Calu3 (cell line): ENCODE data around the gene TBC1D13. TPM values are rescaled to one million over a fixed set of nuclear protein-coding genes. Genes with fewer than 3 reads are reported as not detected.

ENCODE experiments used
- BruUV-seq: library from RNA; stranded (reverse); fragments of 400-500 nt; replicated peaks from 2 replicates; lab custom pipeline; 2021; lab: Mats Ljungman, UMichigan
- CTCF ChIA-PET: fragments of 300-600 bp; sonication (Branson Sonifier 250); formaldehyde crosslinking; loops from one replicate; lab custom pipeline; 2022; ENCODE audit warnings: antibody characterized with exemption; lab: Charles Lee
- DNase-seq: peaks from one replicate; pipeline ENCODE4 v3.0.0; 2022
- H3K27ac Mint-ChIP-seq: one replicate; pipeline ENCODE4 v1.8.0; 2022; ENCODE audit warnings: mixed read lengths; ENCODE audit not compliant: unreplicated experiment
- H3K27me3 Mint-ChIP-seq: one replicate; pipeline ENCODE4 v1.8.0; 2022; ENCODE audit warnings: mixed read lengths; ENCODE audit not compliant: unreplicated experiment
- H3K36me3 Mint-ChIP-seq: one replicate; pipeline ENCODE4 v1.8.0; 2022; ENCODE audit warnings: mild to moderate bottlenecking, moderate library complexity, mixed read lengths; ENCODE audit not compliant: insufficient read depth, unreplicated experiment
- H3K4me1 Mint-ChIP-seq: one replicate; pipeline ENCODE4 v1.8.0; 2022; ENCODE audit warnings: mild to moderate bottlenecking, low read depth, mixed read lengths; ENCODE audit not compliant: unreplicated experiment
- H3K4me3 Mint-ChIP-seq: one replicate; pipeline ENCODE4 v1.8.0; 2022; ENCODE audit warnings: mild to moderate bottlenecking, low read depth, moderate library complexity, mixed read lengths; ENCODE audit not compliant: unreplicated experiment
- H3K9me3 Mint-ChIP-seq: one replicate; pipeline ENCODE4 v1.8.0; 2022; ENCODE audit warnings: low read depth, mixed read lengths; ENCODE audit not compliant: unreplicated experiment
- CTCF ChIP-seq: fragments of 200-600 bp; IDR thresholded peaks from one replicate; pipeline ENCODE4 v1.8.0; 2022; ENCODE audit warnings: antibody characterized with exemption; ENCODE audit not compliant: unreplicated experiment
- intact Hi-C: fragments of 100-400 bp; cut with micrococcal nuclease; formaldehyde crosslinking; loops from one replicate; pipeline ENCODE4 v1.10.0; 2022; ENCODE audit not compliant: unreplicated experiment
- total RNA-seq: library from RNA; stranded (reverse); gene quantifications from 2 replicates; pipeline ENCODE4 v1.2.3, GENCODE V29; 2022

TBC1D13 gene
- total RNA-seq, 1 experiment from 2014 or later, result 16.6 TPM

GRCh38 chr9:128750926-128751595 is 36.0 kb upstream of the TBC1D13 start:
- TF ChIP-seq CTCF, result no peak
- intact Hi-C loops, result no loop called here
- H3K4me3 Mint-ChIP-seq, result no peak overlapping the region
- no peak for DNase-seq
- H3K36me3 Mint-ChIP-seq, result peaks cover 10% of the 10 kb centered on the region
- no peaks in the 10 kb centered on the region for H3K9me3 Mint-ChIP-seq
- no peaks in the 10 kb centered on the region for H3K27me3 Mint-ChIP-seq
- H3K27ac Mint-ChIP-seq, result no peak overlapping the region
- H3K4me1 Mint-ChIP-seq, result no peaks in the 10 kb centered on the region
- CTCF ChIA-PET, result no interaction called here
- BruUV-seq, result no TSS peak

GRCh38 chr9:128753627-128754026 is 33.4 kb upstream of the TBC1D13 start:
- no peak for TF ChIP-seq CTCF
- Mint-ChIP-seq H3K4me3 (no peak overlapping the region), H3K27me3 (no peaks in the 10 kb centered on the region), H3K27ac (no peak overlapping the region), H3K4me1 (no peaks in the 10 kb centered on the region), H3K9me3 (no peaks in the 10 kb centered on the region), H3K36me3 (peaks cover 10% of the 10 kb centered on the region)
- intact Hi-C loops, result no loop called here
- DNase-seq, result no peak
- CTCF ChIA-PET, result interaction anchor here (1.4 kb wide), 1 partner anchor 21 kb away, joined by 3 read pairs; no protein-coding TSS in a partner anchor
- BruUV-seq, result no TSS peak

GRCh38 chr9:128757602-128758001 is 29.5 kb upstream of the TBC1D13 start:
- Mint-ChIP-seq H3K9me3 (no peaks in the 10 kb centered on the region), H3K27ac (no peak overlapping the region), H3K27me3 (no peaks in the 10 kb centered on the region), H3K4me3 (no peak overlapping the region), H3K4me1 (no peaks in the 10 kb centered on the region), H3K36me3 (no peaks in the 10 kb centered on the region)
- intact Hi-C loops, result no loop called here
- TF ChIP-seq CTCF, result no peak
- CTCF ChIA-PET, result no interaction called here
- no TSS peak for BruUV-seq
- DNase-seq, result no peak

- BruUV-seq, result no TSS peak
- H3K36me3 Mint-ChIP-seq, result no peaks in the 10 kb centered on the region
- intact Hi-C loops, result no loop called here
- TF ChIP-seq CTCF, result no peak
- H3K27ac Mint-ChIP-seq, result no peak overlapping the region
- no peaks in the 10 kb centered on the region for H3K9me3 Mint-ChIP-seq
- no peaks in the 10 kb centered on the region for H3K27me3 Mint-ChIP-seq
- CTCF ChIA-PET, result no interaction called here
- H3K4me1 Mint-ChIP-seq, result peaks cover 13% of the 10 kb centered on the region
- H3K4me3 Mint-ChIP-seq, result no peak overlapping the region
- no peak for DNase-seq
Measured at GRCh38 chr9:128762671-128763449, 24.2 kb upstream of the TBC1D13 start.
